MCF 10A (cell line): ENCODE measurements around the gene ARL5C. TPM values are rescaled to one million over a fixed set of nuclear protein-coding genes. Genes with fewer than 3 reads are reported as not detected.

Experiments
- BruUV-seq: library from RNA; stranded (reverse); fragments of 400-500 nt; replicated peaks from 2 replicates; lab custom pipeline; 2021; lab: Mats Ljungman, UMichigan
- CTCF ChIA-PET: fragments of 300-600 bp; sonication (Branson Sonifier 250); formaldehyde crosslinking; extraction: SDS; loops from one replicate; lab custom pipeline; 2021; ENCODE audit warnings: antibody characterized with exemption, inconsistent platforms; lab: Yijun Ruan, JAX
- POLR2A ChIA-PET: fragments of 300-600, 350-650 bp; sonication (Branson Sonifier 250); formaldehyde crosslinking; extraction: SDS; loops from one replicate; lab custom pipeline; 2020; ENCODE audit warnings: antibody characterized with exemption, inconsistent platforms; lab: Yijun Ruan, JAX
- DNase-seq: peaks from one replicate; pipeline ENCODE4 v3.0.0-alpha.2; 2018; ENCODE audit not compliant: unreplicated experiment
- H3K27ac Mint-ChIP-seq: one replicate; pipeline ENCODE4 v1.8.0; 2022; ENCODE audit warnings: mild to moderate bottlenecking, low read depth, mixed read lengths; ENCODE audit not compliant: unreplicated experiment
- H3K27me3 Mint-ChIP-seq: one replicate; pipeline ENCODE4 v1.8.0; 2022; ENCODE audit warnings: mixed read lengths; ENCODE audit not compliant: insufficient read depth, unreplicated experiment
- H3K36me3 Mint-ChIP-seq: one replicate; pipeline ENCODE4 v1.8.0; 2022; ENCODE audit warnings: mild to moderate bottlenecking, moderate library complexity, mixed read lengths; ENCODE audit not compliant: insufficient read depth, unreplicated experiment
- H3K4me1 Mint-ChIP-seq: one replicate; pipeline ENCODE4 v1.8.0; 2022; ENCODE audit warnings: mixed read lengths; ENCODE audit not compliant: insufficient read depth, unreplicated experiment
- H3K4me3 Mint-ChIP-seq: one replicate; pipeline ENCODE4 v1.8.0; 2022; ENCODE audit warnings: mild to moderate bottlenecking, moderate library complexity, mixed read lengths; ENCODE audit not compliant: unreplicated experiment
- H3K9me3 Mint-ChIP-seq: one replicate; pipeline ENCODE4 v1.8.0; 2022; ENCODE audit warnings: mixed read lengths; ENCODE audit not compliant: unreplicated experiment
- intact Hi-C: fragments of 100-400 bp; cut with micrococcal nuclease; formaldehyde crosslinking; loops from 2 replicates; pipeline ENCODE4 v1.14.1; 2022
- total RNA-seq: library from RNA; stranded (reverse); gene quantifications from 2 replicates; pipeline ENCODE4 v1.2.3, GENCODE V29; 2022
- TF ChIP-seq, protein P1 (sequence below): fragments of 200-600 bp; IDR thresholded peaks from one replicate; pipeline ENCODE4 v1.8.0; 2022; ENCODE audit warnings: antibody characterized with exemption, mild to moderate bottlenecking; ENCODE audit not compliant: unreplicated experiment

Gene ARL5C
- total RNA-seq, 1 experiment from 2014 or later = not detected

DNA sequence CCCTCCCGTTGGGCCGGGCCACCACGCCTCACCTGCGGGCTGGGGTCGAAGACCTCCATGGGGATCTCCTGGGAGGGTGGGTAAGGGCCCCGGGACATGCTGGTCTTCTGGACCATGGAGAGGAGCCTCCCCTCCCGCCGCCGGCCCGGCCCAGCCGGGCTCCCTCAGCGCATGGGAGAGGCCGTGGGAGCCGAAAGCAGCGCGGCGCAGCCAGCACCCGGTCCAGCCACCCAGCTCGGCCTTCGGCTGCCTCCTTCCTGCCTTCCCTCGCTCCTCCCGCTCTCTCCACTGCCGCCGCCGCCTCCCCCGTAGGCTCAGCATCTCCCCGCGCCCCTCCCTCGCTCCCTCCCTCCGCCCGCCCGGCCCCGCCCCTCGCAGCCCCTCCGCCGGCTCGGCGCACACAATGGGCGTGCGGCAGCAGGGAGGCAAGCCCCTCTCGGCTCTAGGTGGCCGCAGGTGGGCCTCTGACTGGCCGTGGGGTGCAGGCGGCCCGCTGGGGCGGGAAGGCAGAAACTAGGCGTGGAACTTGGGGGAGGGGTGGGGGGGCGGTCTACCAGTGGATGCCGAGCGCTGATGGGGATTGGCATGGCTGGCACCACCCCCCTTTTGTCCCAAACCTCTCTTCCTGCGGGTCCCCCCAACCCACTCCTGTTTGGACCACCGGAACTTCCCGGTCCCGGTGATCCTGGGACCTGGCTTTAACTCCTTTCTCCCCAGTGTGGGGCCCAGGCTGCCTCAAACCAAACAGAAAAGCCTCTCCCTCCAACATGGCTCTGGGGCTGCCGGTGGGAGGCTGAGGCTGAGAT lies 31.6 kb upstream of the ARL5C start, which contains the start of gene CACNB1:
CACNB1 (minus strand) TSS at position 290 of the 806 bp plus-strand sequence; CDS start at position 116, 174 bp downstream.
- TF ChIP-seq, protein P1, sequence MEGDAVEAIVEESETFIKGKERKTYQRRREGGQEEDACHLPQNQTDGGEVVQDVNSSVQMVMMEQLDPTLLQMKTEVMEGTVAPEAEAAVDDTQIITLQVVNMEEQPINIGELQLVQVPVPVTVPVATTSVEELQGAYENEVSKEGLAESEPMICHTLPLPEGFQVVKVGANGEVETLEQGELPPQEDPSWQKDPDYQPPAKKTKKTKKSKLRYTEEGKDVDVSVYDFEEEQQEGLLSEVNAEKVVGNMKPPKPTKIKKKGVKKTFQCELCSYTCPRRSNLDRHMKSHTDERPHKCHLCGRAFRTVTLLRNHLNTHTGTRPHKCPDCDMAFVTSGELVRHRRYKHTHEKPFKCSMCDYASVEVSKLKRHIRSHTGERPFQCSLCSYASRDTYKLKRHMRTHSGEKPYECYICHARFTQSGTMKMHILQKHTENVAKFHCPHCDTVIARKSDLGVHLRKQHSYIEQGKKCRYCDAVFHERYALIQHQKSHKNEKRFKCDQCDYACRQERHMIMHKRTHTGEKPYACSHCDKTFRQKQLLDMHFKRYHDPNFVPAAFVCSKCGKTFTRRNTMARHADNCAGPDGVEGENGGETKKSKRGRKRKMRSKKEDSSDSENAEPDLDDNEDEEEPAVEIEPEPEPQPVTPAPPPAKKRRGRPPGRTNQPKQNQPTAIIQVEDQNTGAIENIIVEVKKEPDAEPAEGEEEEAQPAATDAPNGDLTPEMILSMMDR = no peak
- DNase-seq = peak; percentile 66
- CTCF ChIA-PET = interaction anchor here (0.8 kb wide), 1 partner anchor 35 kb away, joined by 3 read pairs; no protein-coding TSS in a partner anchor
- POLR2A ChIA-PET = no interaction called here
- Mint-ChIP-seq H3K27ac (no peak within 1 kb of the TSS), H3K4me3 (peak within 1 kb of the TSS; percentile 73), H3K4me1 (peaks cover 18% of the 10 kb centered on the region), H3K9me3 (no peaks in the 10 kb centered on the region), H3K36me3 (peaks cover 33% of the 10 kb centered on the region), H3K27me3 (no peaks in the 10 kb centered on the region)
- intact Hi-C loops = loop anchor here (5.0 kb wide), 1 partner anchor 35 kb away; no protein-coding TSS in a partner anchor
- BruUV-seq = no TSS peak

DNA sequence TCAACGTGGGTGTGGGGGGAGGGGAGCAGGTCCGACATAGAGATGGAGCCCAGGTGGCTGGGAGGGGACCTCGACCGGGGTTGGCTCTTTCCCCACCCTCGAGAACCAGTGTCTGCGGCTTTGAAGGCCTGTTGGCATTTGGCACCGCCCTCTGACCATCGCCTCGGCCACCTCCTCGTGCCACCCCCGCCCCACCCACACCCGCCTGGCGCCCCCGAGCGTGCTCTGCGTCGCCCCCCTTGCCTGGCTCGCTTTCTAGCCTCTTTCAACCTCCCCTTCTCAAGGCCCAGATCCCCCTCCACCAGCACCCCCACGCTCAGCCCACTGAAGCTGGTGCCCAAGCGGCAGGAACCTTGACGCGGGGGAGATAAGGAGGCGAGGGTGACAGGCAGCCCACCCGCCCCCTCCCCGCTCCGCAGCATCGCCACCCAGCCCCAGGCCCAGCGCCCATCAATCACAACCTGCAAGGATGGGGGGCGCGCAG lies 30.9 kb upstream of the ARL5C start:
- H3K9me3 Mint-ChIP-seq = no peaks in the 10 kb centered on the region
- no TSS peak for BruUV-seq

DNA sequence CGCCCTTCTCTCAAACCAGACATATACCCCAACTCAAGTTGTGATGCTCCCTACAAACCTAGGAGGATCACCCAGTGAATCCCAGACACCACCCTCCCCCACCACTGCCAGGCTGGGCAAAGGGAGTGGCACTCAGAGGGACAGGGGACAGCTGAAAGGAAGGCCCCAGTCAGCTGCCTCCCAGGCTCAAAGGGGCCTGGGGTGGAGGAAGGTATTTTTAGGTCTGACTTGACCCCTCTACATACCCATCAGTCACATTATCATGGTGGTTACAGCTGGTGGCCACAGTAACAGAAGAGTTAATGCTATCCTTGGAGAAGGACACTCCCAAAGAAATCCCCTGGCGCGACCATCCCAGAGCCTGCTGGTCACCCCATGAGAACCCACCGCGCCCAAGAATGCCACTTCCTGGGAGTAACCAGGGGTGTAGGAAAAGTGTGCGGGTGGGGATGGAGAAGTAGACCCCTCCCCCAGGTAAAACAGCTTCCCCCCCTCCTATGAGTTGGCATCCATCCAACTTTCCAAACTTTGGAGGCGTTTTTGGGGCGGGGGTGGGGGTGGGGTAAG lies 30.4 kb upstream of the ARL5C start:
- DNase-seq = no peak
- no TSS peak for BruUV-seq
- no peaks in the 10 kb centered on the region for H3K9me3 Mint-ChIP-seq
- intact Hi-C loops = loop anchor here (5.0 kb wide), 1 partner anchor 34 kb away; no protein-coding TSS in a partner anchor
- peaks cover 13% of the 10 kb centered on the region for H3K4me1 Mint-ChIP-seq
- no peaks in the 10 kb centered on the region for H3K27me3 Mint-ChIP-seq
- TF ChIP-seq, protein P1 = no peak
- H3K27ac Mint-ChIP-seq = no peak overlapping the region
- ChIA-PET POLR2A (interaction anchor here (1.1 kb wide), 1 partner anchor 49 kb away, joined by 3 read pairs; no protein-coding TSS in a partner anchor), CTCF (interaction anchor here (0.8 to 1.6 kb wide), 4 partner anchors 10 to 34 kb away, joined by 3 to 4 read pairs (median 4); no protein-coding TSS in a partner anchor)
- H3K4me3 Mint-ChIP-seq = peak overlapping the region; percentile 73
- peaks cover 26% of the 10 kb centered on the region for H3K36me3 Mint-ChIP-seq

More for the DNA sequence above, 30.9 kb upstream of the ARL5C start:
- H3K4me1 Mint-ChIP-seq = peaks cover 13% of the 10 kb centered on the region
- H3K36me3 Mint-ChIP-seq = peaks cover 31% of the 10 kb centered on the region
- ChIA-PET CTCF (interaction anchor here (0.8 to 1.6 kb wide), 3 partner anchors 19 to 34 kb away, joined by 3 to 4 read pairs (median 4); no protein-coding TSS in a partner anchor), POLR2A (no interaction called here)
- DNase-seq = no peak
- TF ChIP-seq, protein P1 = no peak
- intact Hi-C loops = loop anchor here (5.0 kb wide), 1 partner anchor 35 kb away; no protein-coding TSS in a partner anchor
- peak overlapping the region; percentile 73 for H3K4me3 Mint-ChIP-seq
- no peak overlapping the region for H3K27ac Mint-ChIP-seq
- no peaks in the 10 kb centered on the region for H3K27me3 Mint-ChIP-seq
